NCI-H1092 (cell line): ENCODE results near the gene DCAF15.
A peak's percentile ranks its signal among the peaks of the same experiment; 100 is the strongest.
"Not testable (repeated sequence)": the region's sequence is repeated elsewhere in the genome, so short reads cannot be mapped to it uniquely, and the experiment has no call there.

Source experiments
- DNase-seq: peaks from one replicate; lab custom pipeline; 2025; lab: John Stamatoyannopoulos, UW

DCAF15 gene, protein sequence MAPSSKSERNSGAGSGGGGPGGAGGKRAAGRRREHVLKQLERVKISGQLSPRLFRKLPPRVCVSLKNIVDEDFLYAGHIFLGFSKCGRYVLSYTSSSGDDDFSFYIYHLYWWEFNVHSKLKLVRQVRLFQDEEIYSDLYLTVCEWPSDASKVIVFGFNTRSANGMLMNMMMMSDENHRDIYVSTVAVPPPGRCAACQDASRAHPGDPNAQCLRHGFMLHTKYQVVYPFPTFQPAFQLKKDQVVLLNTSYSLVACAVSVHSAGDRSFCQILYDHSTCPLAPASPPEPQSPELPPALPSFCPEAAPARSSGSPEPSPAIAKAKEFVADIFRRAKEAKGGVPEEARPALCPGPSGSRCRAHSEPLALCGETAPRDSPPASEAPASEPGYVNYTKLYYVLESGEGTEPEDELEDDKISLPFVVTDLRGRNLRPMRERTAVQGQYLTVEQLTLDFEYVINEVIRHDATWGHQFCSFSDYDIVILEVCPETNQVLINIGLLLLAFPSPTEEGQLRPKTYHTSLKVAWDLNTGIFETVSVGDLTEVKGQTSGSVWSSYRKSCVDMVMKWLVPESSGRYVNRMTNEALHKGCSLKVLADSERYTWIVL

DNA sequence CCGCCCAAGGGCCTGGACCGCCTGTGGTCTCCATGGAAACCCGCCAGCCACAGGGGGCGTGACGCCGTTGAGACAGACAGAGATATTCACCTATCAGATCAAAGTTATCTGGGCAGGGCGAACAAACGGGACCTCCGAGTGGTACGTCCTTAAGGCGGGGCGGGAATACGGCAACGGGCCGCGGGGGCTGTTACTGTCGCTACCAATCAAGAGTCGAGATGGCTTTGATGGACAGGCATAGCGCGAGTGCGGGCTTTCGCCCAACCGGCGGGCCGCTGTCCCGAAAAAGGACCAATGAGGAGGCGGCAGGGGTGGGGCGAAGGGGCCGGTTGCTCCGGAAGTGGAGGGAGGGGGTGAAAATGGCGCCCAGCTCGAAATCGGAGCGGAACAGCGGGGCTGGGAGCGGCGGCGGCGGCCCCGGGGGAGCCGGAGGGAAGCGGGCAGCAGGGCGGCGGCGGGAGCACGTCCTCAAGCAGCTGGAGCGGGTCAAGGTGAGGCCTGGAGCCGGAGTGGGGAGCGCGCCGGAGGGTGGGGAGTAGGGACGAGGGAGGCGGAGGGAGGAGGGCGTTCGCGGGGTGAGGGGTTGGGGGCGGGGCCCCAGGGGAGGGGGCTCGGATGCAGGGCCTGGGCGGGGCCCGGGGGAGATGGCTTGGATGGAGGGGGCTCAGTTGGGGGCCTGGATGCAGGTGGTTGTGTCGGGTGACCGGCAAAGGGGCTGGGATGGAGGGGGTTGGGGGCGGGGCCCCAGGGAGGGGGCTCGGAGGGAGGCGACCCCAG lies at the start of gene DCAF15:
DCAF15 (plus strand) TSS at position 356 of the 777 bp plus-strand sequence; CDS start at position 360, 4 bp downstream.
- DNase-seq = peak; percentile 99

DNA sequence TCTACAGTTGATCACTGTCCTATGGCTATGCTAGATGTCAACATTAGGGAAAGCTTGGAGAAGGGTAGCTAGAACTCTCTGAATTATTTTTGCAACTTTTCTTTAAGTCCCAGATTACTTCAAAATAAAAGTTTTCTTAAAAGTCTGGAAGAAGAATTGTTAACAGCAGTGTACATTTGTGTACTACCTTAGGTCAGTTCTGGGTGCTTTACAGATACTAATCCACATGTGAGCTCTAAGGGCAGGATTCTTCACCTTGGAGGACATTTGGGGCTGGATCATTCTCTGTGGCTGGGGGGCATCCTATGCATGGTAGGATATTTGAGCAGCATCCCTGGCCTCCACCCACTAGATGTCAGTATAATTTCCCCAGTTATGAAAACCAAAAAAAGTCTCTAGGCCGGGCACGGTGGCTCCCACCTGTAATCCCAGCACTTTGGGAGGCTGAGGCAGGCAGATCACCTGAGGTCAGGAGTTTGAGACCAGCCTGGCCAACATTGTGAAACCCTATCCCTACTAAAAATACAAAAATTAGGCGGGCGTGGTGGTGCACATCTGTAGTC lies 49.2 kb upstream of the DCAF15 start:
- no peak for DNase-seq

GRCh38 chr19:13905634-13906520 lies 46.4 kb upstream of the DCAF15 start, which contains the start of the genes BRME1 and CC2D1A:
TSS of gene BRME1 (minus strand) at chr19:13906117. CDS start at chr19:13904892, 1,225 bp downstream.
TSS of gene CC2D1A (plus strand) at chr19:13906201. CDS start at chr19:13906442, 241 bp downstream.
- DNase-seq = peak; percentile 85

GRCh38 chr19:13906521-13906904 lies 45.8 kb upstream of the DCAF15 start:
- DNase-seq = no peak

DNA sequence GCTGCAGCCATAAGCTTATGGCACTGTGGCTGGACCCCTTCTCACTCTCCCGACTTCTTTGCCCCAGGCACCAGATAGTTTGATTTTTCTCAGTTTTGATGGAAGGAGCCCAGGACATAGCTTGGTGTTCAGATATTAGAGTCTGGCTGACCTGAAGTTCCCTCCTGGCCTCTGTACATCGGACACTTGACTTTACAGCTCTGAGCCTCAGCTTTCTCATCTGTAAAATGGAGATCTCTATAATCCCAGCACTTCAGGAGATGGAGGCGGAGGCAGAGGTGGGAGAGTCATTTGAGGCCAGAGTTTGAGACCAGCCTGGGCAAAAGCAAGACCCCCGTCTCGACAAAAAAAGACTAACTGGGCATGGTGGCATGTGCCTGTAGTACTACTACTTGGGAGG lies 45.4 kb upstream of the DCAF15 start:
- no peak for DNase-seq

GRCh38 chr19:13908674-13909073 lies 43.6 kb upstream of the DCAF15 start:
- no peak for DNase-seq

- no peak for DNase-seq
Measured at GRCh38 chr19:13909430-13909829, 42.9 kb upstream of the DCAF15 start.

- no peak for DNase-seq
Measured at GRCh38 chr19:13913352-13913751, 39.0 kb upstream of the DCAF15 start.

DNA sequence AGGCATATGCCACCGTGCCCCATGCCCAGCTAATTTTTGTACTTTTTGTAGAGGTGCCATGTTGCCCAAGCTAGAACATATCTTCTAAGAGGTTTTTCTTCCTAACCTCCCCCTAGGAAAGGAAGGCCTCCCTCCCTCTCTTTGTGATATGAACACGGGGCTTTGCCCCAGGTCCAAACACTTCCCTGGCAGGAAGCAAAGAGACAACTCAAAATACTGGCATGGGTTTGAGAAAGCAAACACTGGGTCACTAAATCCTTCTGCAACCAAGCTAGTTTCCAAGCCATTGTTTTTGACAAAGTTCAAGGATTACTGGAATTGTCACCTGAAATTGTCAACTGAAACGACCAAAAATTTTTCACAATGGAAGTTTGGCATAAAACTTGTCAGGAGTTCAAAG lies 37.5 kb upstream of the DCAF15 start:
- no peak for DNase-seq

DNA sequence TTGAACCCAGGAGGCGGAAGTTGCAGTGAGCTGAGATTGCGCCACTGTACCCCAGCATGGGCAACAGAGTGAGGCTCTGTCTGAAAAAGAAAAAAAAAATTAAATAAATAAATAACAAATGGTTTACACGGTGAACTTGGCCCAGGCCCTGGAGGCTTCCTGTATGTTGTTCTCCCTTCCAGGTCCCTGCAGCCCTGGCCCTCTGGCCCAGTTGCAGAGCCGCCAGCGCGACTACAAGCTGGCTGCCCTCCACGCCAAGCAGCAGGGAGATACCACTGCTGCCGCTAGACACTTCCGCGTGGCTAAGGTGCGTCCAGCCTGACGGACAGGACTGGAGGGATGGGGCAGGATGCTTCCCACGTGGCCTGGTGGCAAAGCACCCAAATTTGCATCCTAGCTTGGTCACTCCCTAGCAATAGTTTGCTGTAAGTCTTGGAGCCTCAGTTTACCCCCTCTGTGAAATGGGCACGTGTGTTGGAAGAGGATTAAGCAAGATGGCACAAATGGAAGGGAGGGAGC lies 34.4 kb upstream of the DCAF15 start:
- DNase-seq = no peak

DNA sequence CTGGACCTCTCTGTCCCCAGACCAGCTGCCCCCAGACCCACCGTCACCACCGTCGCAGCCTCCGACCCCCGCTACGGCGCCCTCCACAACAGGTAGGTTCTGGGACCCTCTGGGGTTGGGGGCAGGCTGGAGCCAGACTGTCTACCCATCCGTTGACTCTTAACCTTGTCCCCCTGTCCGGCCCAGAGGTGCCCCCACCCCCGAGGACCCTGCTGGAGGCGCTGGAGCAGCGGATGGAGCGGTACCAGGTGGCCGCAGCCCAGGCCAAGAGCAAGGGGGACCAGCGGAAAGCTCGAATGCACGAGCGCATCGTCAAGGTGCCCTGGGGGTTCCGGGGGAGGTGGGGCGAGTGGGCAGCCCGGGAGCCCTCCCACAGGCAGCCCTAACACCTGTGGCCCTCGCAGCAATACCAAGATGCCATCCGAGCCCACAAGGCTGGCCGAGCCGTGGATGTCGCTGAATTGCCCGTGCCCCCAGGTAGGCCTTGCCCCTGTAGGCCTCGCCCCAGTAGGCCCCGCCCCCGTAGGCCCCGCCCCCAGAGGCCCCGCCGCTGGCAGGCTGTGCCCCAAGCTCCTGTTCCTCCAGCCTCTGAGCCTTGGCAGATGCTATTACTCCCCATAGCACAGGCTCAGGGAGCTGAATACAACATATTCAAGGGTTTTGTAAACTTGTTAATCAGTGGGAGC lies 33.4 kb upstream of the DCAF15 start:
- DNase-seq = no peak

GRCh38 chr19:13920524-13920923 lies 31.8 kb upstream of the DCAF15 start:
- DNase-seq = no peak

DNA sequence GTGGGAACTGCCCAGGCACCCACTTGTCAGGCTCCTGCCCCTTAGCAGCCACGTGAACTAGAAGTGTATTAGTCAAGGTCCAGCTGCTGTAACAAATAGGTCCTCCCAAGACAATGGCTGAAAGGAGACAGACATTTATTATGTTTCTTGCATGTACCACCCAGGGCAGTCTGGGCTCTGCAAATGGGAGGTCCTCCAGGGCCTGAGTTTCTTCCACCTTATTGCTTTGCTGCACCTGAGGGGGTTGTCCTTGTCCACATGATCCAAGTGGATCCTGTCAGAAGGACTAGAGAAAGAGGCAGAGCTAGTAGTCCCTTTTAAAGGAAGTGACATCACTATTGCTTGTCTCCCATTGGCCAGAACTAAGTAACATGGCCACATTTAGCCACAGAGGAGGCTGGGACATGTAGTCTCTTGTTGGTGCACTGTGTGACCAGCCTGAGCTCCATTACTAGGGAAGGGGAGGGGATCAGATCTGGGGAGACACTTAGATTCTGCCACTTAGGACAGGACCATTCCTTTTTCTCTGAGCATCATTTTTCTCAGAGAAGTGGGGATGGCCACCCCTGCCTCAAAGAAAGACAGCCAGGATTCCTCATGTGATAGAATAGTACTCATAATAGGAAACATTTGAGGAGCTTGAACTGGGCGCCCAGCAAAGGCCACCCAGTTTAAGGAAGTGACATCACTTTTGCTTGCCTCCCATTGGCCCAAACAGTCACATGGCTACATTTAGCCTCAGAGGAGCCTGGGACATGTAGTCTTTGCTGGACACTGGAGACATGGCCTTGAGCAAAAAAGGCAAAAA lies 31.2 kb upstream of the DCAF15 start:
- DNase-seq = no peak

DNA sequence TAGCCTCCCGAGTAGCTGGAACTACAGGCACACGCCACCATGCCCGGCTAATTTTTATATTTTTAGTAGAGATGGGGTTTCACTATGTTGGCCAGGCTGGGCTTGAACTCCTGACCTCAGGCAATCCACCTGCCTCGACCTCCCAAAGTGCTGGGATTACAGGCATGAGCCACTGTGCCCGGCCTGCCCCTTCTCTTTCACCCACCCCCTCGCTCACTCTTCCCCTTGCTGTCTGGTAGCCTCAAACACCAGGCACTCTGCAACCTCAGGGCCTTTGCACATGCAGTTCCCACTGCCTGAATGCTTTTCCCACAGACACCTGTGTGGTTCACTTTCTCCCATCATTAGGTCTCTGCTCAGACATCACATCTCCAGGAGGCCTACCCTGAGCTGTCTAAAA lies 30.2 kb upstream of the DCAF15 start:
- not testable (repeated sequence) for DNase-seq

GRCh38 chr19:13923194-13923987 lies 28.9 kb upstream of the DCAF15 start:
- DNase-seq = no peak

- DNase-seq = no peak
Measured at GRCh38 chr19:13926010-13926409, 26.3 kb upstream of the DCAF15 start.

DNA sequence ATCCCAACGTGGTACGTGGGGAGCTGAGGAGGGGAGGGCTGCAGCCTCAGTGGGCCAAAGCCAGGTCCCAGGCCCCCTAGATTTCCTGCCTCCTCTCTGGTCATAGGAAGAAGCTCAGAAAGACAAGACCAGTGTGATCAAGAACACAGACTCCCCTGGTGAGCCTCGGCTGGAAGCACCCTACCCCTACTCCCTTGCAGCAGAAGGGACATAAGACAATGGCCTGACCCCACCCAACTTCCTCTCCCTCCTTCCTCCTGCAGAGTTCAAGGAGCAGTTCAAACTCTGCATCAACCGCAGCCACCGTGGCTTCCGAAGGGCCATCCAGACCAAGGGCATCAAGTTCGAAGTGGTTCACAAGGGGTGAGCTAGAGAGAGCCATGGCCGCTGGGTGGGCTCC lies 25.6 kb upstream of the DCAF15 start:
- no peak for DNase-seq

- DNase-seq = no peak
Measured at GRCh38 chr19:13929340-13929739, 23.0 kb upstream of the DCAF15 start.

- no peak for DNase-seq
Measured at GRCh38 chr19:13929956-13930355, 22.4 kb upstream of the DCAF15 start.
